Measurements from ENCODE around the gene RSPO4.

- TF ChIP-seq, protein P1, sequence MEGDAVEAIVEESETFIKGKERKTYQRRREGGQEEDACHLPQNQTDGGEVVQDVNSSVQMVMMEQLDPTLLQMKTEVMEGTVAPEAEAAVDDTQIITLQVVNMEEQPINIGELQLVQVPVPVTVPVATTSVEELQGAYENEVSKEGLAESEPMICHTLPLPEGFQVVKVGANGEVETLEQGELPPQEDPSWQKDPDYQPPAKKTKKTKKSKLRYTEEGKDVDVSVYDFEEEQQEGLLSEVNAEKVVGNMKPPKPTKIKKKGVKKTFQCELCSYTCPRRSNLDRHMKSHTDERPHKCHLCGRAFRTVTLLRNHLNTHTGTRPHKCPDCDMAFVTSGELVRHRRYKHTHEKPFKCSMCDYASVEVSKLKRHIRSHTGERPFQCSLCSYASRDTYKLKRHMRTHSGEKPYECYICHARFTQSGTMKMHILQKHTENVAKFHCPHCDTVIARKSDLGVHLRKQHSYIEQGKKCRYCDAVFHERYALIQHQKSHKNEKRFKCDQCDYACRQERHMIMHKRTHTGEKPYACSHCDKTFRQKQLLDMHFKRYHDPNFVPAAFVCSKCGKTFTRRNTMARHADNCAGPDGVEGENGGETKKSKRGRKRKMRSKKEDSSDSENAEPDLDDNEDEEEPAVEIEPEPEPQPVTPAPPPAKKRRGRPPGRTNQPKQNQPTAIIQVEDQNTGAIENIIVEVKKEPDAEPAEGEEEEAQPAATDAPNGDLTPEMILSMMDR (IDR thresholded peaks at IDR 0.05; ENCODE audit: low read depth, low read length), result no peak
- TF ChIP-seq EZH2phosphoT487 (IDR thresholded peaks at IDR 0.05; ENCODE audit: low read depth), result no peak
Measured at GRCh38 chr20:913306-913849, 88.7 kb downstream of the RSPO4 start.
